ENCODE measurements around the gene ARHGAP33. TPM values are rescaled to one million over a fixed set of nuclear protein-coding genes. Genes with fewer than 3 reads are reported as not detected.

ARHGAP33 gene
- total and polyA plus RNA-seq, 2 of the 8 experiments (the other 6 are each of a cell fraction or from before 2014, with no cell fraction given), result 6.5 to 25.2 TPM

DNA sequence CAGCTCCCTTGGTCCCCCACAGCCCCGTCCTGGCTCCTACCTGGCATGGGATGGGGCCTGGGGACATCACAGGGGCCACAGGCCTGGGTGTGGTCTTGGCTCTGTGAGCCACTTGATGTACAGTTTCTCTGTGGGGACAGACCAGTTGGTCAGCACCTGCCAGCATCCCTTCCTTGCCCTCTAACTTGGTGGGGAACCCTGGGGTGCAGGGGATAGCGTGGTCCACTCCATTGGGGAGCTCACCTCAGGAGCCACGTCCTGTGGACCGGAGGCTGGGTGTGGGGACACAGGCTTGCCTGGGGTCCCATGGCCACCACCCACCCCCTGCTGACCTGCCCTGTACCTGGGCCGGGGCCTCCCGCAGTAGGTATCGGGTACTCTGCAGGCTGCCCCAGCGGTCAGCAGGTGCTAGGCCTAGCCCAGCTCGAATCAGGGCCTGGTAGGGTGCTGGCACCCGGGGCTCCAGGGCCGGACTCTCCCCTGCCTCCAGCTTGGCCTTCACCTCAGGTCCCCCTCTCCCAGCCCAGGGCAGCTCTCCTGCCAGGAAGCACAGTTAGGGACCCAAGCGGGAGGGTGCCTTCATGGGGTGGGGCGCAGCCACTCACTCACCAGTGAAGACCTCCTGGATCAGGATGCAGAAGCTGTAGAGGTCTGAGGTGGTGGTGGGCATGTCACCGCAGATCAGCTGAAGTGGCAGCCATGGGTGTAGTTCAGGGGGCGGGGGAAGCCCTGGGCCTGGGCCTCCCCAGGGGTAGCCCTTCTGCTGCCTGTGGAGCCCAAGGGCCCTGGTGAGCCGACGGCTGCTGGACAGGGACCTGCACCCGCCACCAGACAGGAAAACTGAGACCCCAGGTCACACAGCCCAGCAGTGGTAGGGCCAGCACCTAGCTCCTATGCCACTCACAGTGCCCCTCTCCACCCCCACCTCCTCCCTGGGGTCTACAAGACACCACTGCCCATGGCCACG, 14.9 kb downstream of the ARHGAP33 start:
- DNase-seq (ENCODE audit: low read depth in 1 of 2, low spot score in 2 of 2) (no peak), FAIRE-seq (no peak)
- Histone ChIP-seq H2AFZ (ENCODE audit: low read length) (no peak overlapping the region), H3K4me1 (replicated peaks in 1 of 4; ENCODE audit: control insufficient read depth in 3 of 4, insufficient read depth in 4 of 4, low read length in 3 of 4) (peaks cover 0 to 6% (median 2%) of the 10 kb centered on the region in 4 experiments; a peak in 2 of 7 replicates), H2BK12ac (ENCODE audit: low read depth, low read length) (no peak overlapping the region; the same call in 1 of the 2 replicates), H4K20me1 (replicated peaks in 1 of 2; ENCODE audit: control insufficient read depth in 1 of 2, insufficient read depth in 2 of 2, low read length in 2 of 2) (peaks cover 3 to 7% of the 10 kb centered on the region in 2 experiments), H3K56ac (replicated peaks; ENCODE audit: insufficient read length, low read depth, low read length) (no peak overlapping the region), H2BK120ac (replicated peaks; ENCODE audit: low read depth, low read length) (no peak overlapping the region), H3K4me3 (ENCODE audit: extremely low read depth in 1 of 4, insufficient read depth in 2 of 4, low read depth in 3 of 4, low read length in 4 of 4) (no peak overlapping the region), H3K79me1 (ENCODE audit: low read depth, low read length) (no peaks in the 10 kb centered on the region), H3K14ac (ENCODE audit: insufficient read length) (no peak overlapping the region), H2AK5ac (ENCODE audit: low read depth, low read length) (no peak overlapping the region), H3K36me3 (ENCODE audit: control insufficient read depth in 2 of 4, insufficient read depth in 4 of 4, low read length in 3 of 4) (no peaks in the 10 kb centered on the region), H3K27ac (ENCODE audit: low read depth, low read length) (no peak overlapping the region), H2BK20ac (ENCODE audit: low read length) (no peak overlapping the region), H3K23me2 (ENCODE audit: low read depth, low read length) (peaks cover under 1% of the 10 kb centered on the region; the same call in 1 of the 2 replicates), H3K4me2 (ENCODE audit: insufficient read depth in 1 of 2, low read depth in 2 of 2, low read length in 2 of 2) (no peak overlapping the region), H3K18ac (ENCODE audit: extremely low read depth, low read length) (no peak overlapping the region), H3K4ac (replicated peaks; ENCODE audit: insufficient read length, low read depth, low read length) (no peak overlapping the region), H4K91ac (replicated peaks; ENCODE audit: insufficient read length, low read length) (no peak overlapping the region), H3K9me3 (ENCODE audit: insufficient read depth in 2 of 2, low read depth in 1 of 2, low read length in 1 of 2) (no peaks in the 10 kb centered on the region), H3K23ac (ENCODE audit: insufficient read length) (no peak overlapping the region), H4K5ac (ENCODE audit: insufficient read length, low read depth, low read length) (no peak overlapping the region), H4K8ac (ENCODE audit: extremely low read depth, insufficient read depth, low read length) (no peak overlapping the region; the same call in 1 of the 2 replicates), H3K27me3 (replicated peaks in 1 of 4; ENCODE audit: control insufficient read depth in 3 of 4, extremely low read depth in 1 of 4, insufficient read depth in 3 of 4, low read length in 3 of 4) (no peaks in the 10 kb centered on the region), H3K79me2 (ENCODE audit: control insufficient read depth in 1 of 2, insufficient read depth in 2 of 2, low read length in 2 of 2) (no peaks in the 10 kb centered on the region), H2BK5ac (ENCODE audit: low read depth, low read length) (no peak overlapping the region), H2BK15ac (ENCODE audit: low read length) (no peak overlapping the region), H3K9ac (replicated peaks in 1 of 4; ENCODE audit: extremely low read depth in 1 of 4, low read depth in 3 of 4, low read length in 3 of 4) (no peak overlapping the region)
- ChIA-PET POLR2A (ENCODE audit: partially characterized antibody) (interaction anchor here (0.7 to 2.2 kb wide), 3 partner anchors 13 to 38 kb away, joined by 3 to 9 read pairs (median 3); no protein-coding TSS in a partner anchor), CTCF (ENCODE audit: partially characterized antibody) (interaction anchor here (0.6 to 3.8 kb wide), 11 partner anchors 7 to 150 kb away, joined by 3 to 13 read pairs (median 3); no protein-coding TSS in a partner anchor)
- TF ChIP-seq FOSL1 (IDR thresholded peaks at IDR 0.05; ENCODE audit: insufficient read depth, low read depth, low read length), result no peak
- TF ChIP-seq CHD1 (IDR thresholded peaks at IDR 0.05; ENCODE audit: low read depth, low read length), result no peak
- no peak for TF ChIP-seq SP2 (IDR thresholded peaks at IDR 0.05; ENCODE audit: low read length)
- TF ChIP-seq SIX5 (IDR thresholded peaks at IDR 0.05; ENCODE audit: low read depth, low read length), result no peak
- TF ChIP-seq CTBP2 (IDR thresholded peaks at IDR 0.05; ENCODE audit: borderline replicate concordance, insufficient read depth, insufficient read length, low read length), result no peak
- TF ChIP-seq, protein P1, sequence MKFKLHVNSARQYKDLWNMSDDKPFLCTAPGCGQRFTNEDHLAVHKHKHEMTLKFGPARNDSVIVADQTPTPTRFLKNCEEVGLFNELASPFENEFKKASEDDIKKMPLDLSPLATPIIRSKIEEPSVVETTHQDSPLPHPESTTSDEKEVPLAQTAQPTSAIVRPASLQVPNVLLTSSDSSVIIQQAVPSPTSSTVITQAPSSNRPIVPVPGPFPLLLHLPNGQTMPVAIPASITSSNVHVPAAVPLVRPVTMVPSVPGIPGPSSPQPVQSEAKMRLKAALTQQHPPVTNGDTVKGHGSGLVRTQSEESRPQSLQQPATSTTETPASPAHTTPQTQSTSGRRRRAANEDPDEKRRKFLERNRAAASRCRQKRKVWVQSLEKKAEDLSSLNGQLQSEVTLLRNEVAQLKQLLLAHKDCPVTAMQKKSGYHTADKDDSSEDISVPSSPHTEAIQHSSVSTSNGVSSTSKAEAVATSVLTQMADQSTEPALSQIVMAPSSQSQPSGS (IDR thresholded peaks at IDR 0.05; ENCODE audit: low read length), result no peak
- TF ChIP-seq SP4 (IDR thresholded peaks at IDR 0.05; ENCODE audit: low read length), result no peak
- no peak for TF ChIP-seq TAF1 (IDR thresholded peaks at IDR 0.05; ENCODE audit: low read depth, low read length)
- TF ChIP-seq YY1 (IDR thresholded peaks at IDR 0.05; ENCODE audit: low read depth, low read length), result no peak
- no peak for TF ChIP-seq POLR2AphosphoS5 (IDR thresholded peaks at IDR 0.05; ENCODE audit: low read depth, low read length)
- 83% methylated on average over 9 of the region's 19 CpGs; no CpG with 5 or more reads in 1 of the 2 experiments for WGBS, 2 experiments (ENCODE audit: extremely low coverage in 1 of 2, insufficient coverage in 1 of 2, insufficient read length in 1 of 2, insufficient replicate concordance in 2 of 2, low coverage in 1 of 2, low lambda C conversion rate in 2 of 2, missing lambda C conversion rate in 1 of 2)
